ENCODE measurements around the gene IRX1.

IRX1 gene

DNA sequence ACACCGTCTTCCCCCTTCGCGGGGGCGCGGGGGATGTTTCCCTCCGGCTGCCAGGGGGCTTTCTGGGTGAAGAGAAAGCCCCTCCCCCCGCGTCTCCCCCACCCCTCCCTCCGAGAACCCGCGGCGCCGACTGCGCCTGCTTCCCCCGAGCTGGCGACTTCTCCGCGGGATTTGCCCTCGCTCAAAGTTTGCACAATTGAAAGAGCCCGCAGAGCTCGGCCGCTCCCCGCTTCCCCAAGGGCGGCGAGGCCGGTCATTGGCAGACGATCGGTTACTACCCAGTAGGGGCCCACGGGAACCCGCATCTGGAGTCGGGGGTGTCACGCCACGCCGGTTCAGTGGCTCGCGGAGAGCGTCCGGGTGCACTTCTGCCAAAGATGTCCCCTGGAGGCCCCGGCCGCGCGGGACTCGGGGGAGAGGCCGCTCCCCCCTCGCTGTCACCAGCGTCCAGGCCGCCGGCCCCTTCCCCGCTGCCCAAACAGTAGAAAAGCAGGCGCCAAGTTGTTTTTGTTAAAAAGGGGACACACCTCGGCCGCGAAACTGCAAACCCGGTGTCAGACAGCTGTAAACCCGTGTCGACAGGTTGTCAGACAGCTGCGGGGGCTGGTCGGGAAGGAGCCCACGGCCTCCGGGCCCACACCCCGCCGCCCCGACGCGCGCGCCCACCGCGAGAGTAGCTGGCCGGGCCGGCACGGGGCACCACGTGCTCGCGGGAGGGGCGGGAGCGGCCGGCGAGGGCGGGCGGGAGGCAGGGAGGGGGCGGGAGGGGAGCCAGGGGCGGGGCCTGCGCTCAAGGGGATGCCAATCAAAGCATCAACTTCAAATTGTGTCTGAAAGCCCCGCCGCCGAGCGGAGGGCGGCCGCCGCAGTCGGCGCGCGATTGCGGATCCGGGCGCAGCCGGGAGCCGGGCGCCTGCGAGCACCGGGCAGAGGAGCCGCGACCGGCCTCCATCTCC, at the start of gene IRX1:
Gene IRX1 (plus strand): TSS at position 827 of the 956 bp plus-strand sequence. CDS start 274 bp downstream, outside the sequence.
- Histone ChIP-seq H3K9me3 (ENCODE audit: low read depth, low read length) (no peaks in the 10 kb centered on the region), H3K36me3 (ENCODE audit: insufficient read depth, low read length) (no peaks in the 10 kb centered on the region), H3K27ac (no peak within 1 kb of the TSS), H3K4me3 (no peak within 1 kb of the TSS), H3K9ac (ENCODE audit: insufficient read length) (no peak within 1 kb of the TSS)
- no peak for DNase-seq (ENCODE audit: low read depth, low spot score)
- TF ChIP-seq EZH2 (IDR thresholded peaks at IDR 0.05) (peak; percentile 70), FOXP2 (optimal IDR thresholded peaks at IDR 0.05; ENCODE audit: control extremely low read depth, extremely low read length, insufficient read depth) (no peak)

- no peak overlapping the region for H3K4me3 ChIP-seq
Observed at GRCh38 chr5:3546028-3546427, 49.6 kb upstream of the IRX1 start.

GRCh38 chr5:3564116-3564515, 31.5 kb upstream of the IRX1 start:
- DNase-seq (ENCODE audit: low read depth, low spot score), result no peak
- Histone ChIP-seq H3K4me3 (no peak overlapping the region), H3K36me3 (ENCODE audit: insufficient read depth, low read length) (no peaks in the 10 kb centered on the region), H3K27ac (no peak overlapping the region), H3K9ac (ENCODE audit: insufficient read length) (no peak overlapping the region), H3K9me3 (ENCODE audit: low read depth, low read length) (no peaks in the 10 kb centered on the region)
- no peak for TF ChIP-seq POLR2AphosphoS5 (IDR thresholded peaks at IDR 0.05; ENCODE audit: borderline replicate concordance, low read depth, low read length)
- TF ChIP-seq FOXP2 (optimal IDR thresholded peaks at IDR 0.05; ENCODE audit: control extremely low read depth, extremely low read length, insufficient read depth), result no peak
- TF ChIP-seq EZH2 (IDR thresholded peaks at IDR 0.05), result no peak

More at GRCh38 chr5:3546028-3546427, 49.6 kb upstream of the IRX1 start:
- H3K27ac ChIP-seq, result no peak overlapping the region
- no peak overlapping the region for H3K9ac ChIP-seq (ENCODE audit: insufficient read length)
- no peak for DNase-seq (ENCODE audit: low read depth, low spot score)
- no peak for TF ChIP-seq POLR2AphosphoS5 (IDR thresholded peaks at IDR 0.05; ENCODE audit: borderline replicate concordance, low read depth, low read length)
- no peak for TF ChIP-seq EZH2 (IDR thresholded peaks at IDR 0.05)
- TF ChIP-seq FOXP2 (optimal IDR thresholded peaks at IDR 0.05; ENCODE audit: control extremely low read depth, extremely low read length, insufficient read depth), result no peak
- no peaks in the 10 kb centered on the region for H3K36me3 ChIP-seq (ENCODE audit: insufficient read depth, low read length)
- H3K9me3 ChIP-seq (ENCODE audit: low read depth, low read length), result no peaks in the 10 kb centered on the region

DNA sequence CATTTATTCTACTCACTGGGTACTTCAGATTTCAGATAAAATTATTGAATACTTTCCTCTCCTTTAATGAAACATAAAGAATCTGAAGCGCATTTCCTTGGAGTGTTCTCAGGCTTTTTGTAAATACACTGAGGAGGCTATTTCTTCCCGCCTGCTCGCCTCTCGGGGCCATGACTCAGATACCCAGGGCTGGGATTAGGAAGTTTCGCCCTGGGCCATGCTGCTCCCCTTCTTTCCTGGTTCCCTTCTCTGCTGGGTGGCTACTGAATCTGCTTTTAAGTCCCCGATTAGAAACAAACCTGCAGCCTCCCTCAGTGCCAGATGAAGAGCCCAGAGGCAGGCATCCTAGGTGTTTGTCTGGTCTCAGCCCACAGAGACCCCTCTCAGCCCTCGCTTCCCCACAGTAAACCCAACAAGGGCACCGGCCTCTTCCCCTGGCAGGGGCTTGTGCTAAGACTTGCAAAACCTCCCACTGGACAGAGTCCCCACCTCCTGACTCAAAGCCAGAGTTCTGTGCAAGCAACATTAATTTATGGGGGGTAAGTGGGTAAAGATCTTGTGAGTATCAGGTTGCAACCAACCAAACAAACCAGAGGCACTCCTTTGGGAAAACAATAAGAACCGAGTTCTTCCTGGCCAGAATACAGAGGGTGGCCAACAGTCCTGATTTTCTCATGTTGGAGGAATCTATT, 30.7 kb upstream of the IRX1 start:
- Histone ChIP-seq H3K9ac (ENCODE audit: insufficient read length) (no peak overlapping the region), H3K36me3 (ENCODE audit: insufficient read depth, low read length) (no peaks in the 10 kb centered on the region), H3K4me3 (no peak overlapping the region), H3K9me3 (ENCODE audit: low read depth, low read length) (no peaks in the 10 kb centered on the region), H3K27ac (no peak overlapping the region)
- TF ChIP-seq POLR2AphosphoS5 (IDR thresholded peaks at IDR 0.05; ENCODE audit: borderline replicate concordance, low read depth, low read length) (no peak), EZH2 (IDR thresholded peaks at IDR 0.05) (no peak), FOXP2 (optimal IDR thresholded peaks at IDR 0.05; ENCODE audit: control extremely low read depth, extremely low read length, insufficient read depth) (no peak)
- DNase-seq (ENCODE audit: low read depth, low spot score), result no peak

DNA sequence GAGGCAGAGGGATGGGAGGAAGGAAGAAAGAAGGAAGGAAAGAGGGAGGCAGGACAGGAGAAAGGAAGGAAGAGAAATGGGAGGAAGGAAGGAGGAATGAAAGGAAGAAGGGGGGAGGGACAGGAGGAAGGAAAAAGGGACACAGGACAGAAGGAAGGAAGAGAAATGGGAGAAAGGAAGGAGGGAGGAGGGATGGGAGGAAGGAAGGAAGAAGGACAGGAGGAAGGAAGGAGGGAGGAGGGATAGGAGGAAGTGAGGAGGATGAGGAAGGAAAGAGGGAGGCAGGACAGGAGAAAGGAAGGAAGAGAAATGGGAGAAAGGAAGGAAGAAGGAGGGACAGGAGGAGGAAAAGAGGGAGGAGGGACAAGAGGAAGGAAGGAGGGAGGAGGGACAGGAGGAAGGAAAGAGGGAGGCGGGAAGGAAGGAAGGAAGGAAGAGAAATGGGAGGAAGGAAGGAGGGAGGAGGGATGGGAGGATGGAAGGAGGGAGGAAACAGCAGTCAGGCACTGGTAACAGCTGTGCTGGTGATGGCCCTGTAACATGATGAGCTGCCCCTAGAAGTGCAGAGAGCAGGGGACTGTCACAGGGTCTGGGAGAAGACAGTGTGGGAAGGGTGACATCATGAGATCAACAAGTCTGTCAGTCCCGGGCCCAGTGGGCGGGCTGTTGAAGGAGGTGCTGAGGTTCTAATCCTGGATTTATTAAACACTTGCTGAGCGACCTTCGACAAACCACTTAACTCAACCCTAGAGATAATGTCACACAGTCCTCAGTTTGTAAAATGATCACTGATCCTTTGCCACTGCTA, 10.7 kb upstream of the IRX1 start:
- H3K9ac ChIP-seq (ENCODE audit: insufficient read length), result no peak overlapping the region
- DNase-seq (ENCODE audit: low read depth, low spot score), result no peak
- H3K9me3 ChIP-seq (ENCODE audit: low read depth, low read length), result no peaks in the 10 kb centered on the region
- H3K36me3 ChIP-seq (ENCODE audit: insufficient read depth, low read length), result no peaks in the 10 kb centered on the region
- no peak for TF ChIP-seq EZH2 (IDR thresholded peaks at IDR 0.05)
- no peak for TF ChIP-seq FOXP2 (optimal IDR thresholded peaks at IDR 0.05; ENCODE audit: control extremely low read depth, extremely low read length, insufficient read depth)
- TF ChIP-seq POLR2AphosphoS5 (IDR thresholded peaks at IDR 0.05; ENCODE audit: borderline replicate concordance, low read depth, low read length), result no peak
- H3K4me3 ChIP-seq, result no peak overlapping the region
- H3K27ac ChIP-seq, result no peak overlapping the region

GRCh38 chr5:3590161-3590966, 5.3 kb upstream of the IRX1 start:
- no peak overlapping the region for H3K27ac ChIP-seq

More at GRCh38 chr5:3590161-3590966, 5.3 kb upstream of the IRX1 start:
- Histone ChIP-seq H3K36me3 (ENCODE audit: insufficient read depth, low read length) (no peaks in the 10 kb centered on the region), H3K9ac (ENCODE audit: insufficient read length) (no peak overlapping the region), H3K9me3 (ENCODE audit: low read depth, low read length) (no peaks in the 10 kb centered on the region), H3K4me3 (no peak overlapping the region)
- DNase-seq (ENCODE audit: low read depth, low spot score), result no peak
- TF ChIP-seq POLR2AphosphoS5 (IDR thresholded peaks at IDR 0.05; ENCODE audit: borderline replicate concordance, low read depth, low read length) (no peak), FOXP2 (optimal IDR thresholded peaks at IDR 0.05; ENCODE audit: control extremely low read depth, extremely low read length, insufficient read depth) (no peak), EZH2 (IDR thresholded peaks at IDR 0.05) (peak; percentile 97)
